Loucy (cell line): ENCODE results near the gene ARID3B.

Experiments used
- CTCF ChIP-seq: fragments of 200-600 bp; sonication (generic); conservative IDR thresholded peaks from 2 replicates; pipeline ENCODE4 v1.5.1; 2014; ENCODE audit warnings: mild to moderate bottlenecking, antibody characterized with exemption, low read length
- EZH2phosphoT487 ChIP-seq: fragments of 200-600 bp; IDR thresholded peaks from 2 replicates; pipeline ENCODE4 v1.6.1; 2018; ENCODE audit warnings: antibody characterized with exemption, mild to moderate bottlenecking, moderate library complexity, borderline replicate concordance

GRCh38 chr15:74543043-74543422 is 2.0 kb downstream of the ARID3B start:
- TF ChIP-seq CTCF (no peak), EZH2phosphoT487 (no peak)
